Mesodermal cell (in vitro differentiated cells): ENCODE results near the gene MYOF.
"Not testable (repeated sequence)": the region's sequence is repeated elsewhere in the genome, so short reads cannot be mapped to it uniquely, and the experiment has no call there.

Experiments used
- H3K27ac ChIP-seq: 2 replicates; pipeline ENCODE4 v1.7.0; 2013; ENCODE audit warnings: mild to moderate bottlenecking, low read depth, low read length, moderate library complexity; ENCODE audit not compliant: severe bottlenecking
- H3K36me3 ChIP-seq: 2 replicates; pipeline ENCODE4 v1.7.1; 2013; ENCODE audit warnings: mild to moderate bottlenecking, low read length, moderate library complexity; ENCODE audit not compliant: control insufficient read depth, insufficient read depth
- H3K4me1 ChIP-seq: one replicate; pipeline ENCODE4 v1.7.1; 2013; ENCODE audit warnings: mild to moderate bottlenecking, low read length; ENCODE audit not compliant: insufficient read depth, control insufficient read depth, poor library complexity, severe bottlenecking
- H3K4me3 ChIP-seq: 2 replicates; pipeline ENCODE4 v1.7.0; 2013; ENCODE audit warnings: low read length, control low read depth, mild to moderate bottlenecking; ENCODE audit not compliant: insufficient read depth, poor library complexity, severe bottlenecking; ENCODE audit errors: extremely low read depth
- H3K9me3 ChIP-seq: 2 replicates; pipeline ENCODE4 v1.7.1; 2013; ENCODE audit warnings: mild to moderate bottlenecking, low read length, moderate library complexity; ENCODE audit not compliant: control insufficient read depth
- WGBS, 2 experiments: methylation state at CpG; one replicate each; pipeline ENCODE4 v1.1.5; 2013; ENCODE audit warnings: missing lambda C conversion rate in 2 of 2; ENCODE audit not compliant: insufficient coverage in 2 of 2; 5-methylcytosine and 5-hydroxymethylcytosine counted together

MYOF gene

DNA sequence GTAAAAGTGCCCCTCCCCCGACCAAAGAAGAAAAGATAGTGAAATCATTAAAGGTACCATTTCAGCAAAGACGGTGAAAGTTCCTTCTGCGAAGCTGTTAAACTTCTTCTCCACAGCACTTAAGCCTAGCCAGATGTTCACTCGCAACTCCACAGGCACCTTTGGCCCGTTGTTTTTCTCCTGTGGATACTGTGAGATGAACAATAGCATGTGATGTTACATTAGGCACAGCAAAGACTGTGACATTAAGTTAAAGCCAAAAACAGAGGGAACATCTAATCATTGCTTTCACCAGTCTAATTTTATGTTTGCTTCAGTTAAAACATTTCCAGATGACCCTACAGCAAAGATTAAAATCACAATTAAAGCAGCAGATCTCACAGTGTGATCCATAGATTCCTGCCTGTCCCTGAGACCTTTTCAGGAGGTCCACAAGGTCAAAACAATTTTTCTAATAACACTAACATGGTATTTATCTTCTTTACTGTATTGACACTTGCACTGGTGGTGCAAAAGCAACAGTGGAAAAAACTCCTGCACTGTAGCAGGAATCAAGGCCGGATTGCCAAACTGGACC is 112.5 kb downstream of the MYOF start:
- H3K36me3 ChIP-seq = peaks cover 80% of the 10 kb centered on the region
- no peaks in the 10 kb centered on the region for H3K9me3 ChIP-seq
- WGBS, 2 experiments = 79% methylated on average over 2 of the region's 6 CpGs; no CpG with 5 or more reads in 1 of the 2 experiments

GRCh38 chr10:93368210-93368609 is 113.9 kb downstream of the MYOF start:
- H3K36me3 ChIP-seq = peaks cover 82% of the 10 kb centered on the region
- no peaks in the 10 kb centered on the region for H3K4me1 ChIP-seq
- 94% methylated on average over 2 of the region's 2 CpGs; no CpG with 5 or more reads in 1 of the 2 experiments for WGBS, 2 experiments

More for the DNA sequence above, 112.5 kb downstream of the MYOF start:
- Histone ChIP-seq H3K27ac (no peak overlapping the region), H3K4me1 (no peaks in the 10 kb centered on the region), H3K4me3 (no peak overlapping the region)

DNA sequence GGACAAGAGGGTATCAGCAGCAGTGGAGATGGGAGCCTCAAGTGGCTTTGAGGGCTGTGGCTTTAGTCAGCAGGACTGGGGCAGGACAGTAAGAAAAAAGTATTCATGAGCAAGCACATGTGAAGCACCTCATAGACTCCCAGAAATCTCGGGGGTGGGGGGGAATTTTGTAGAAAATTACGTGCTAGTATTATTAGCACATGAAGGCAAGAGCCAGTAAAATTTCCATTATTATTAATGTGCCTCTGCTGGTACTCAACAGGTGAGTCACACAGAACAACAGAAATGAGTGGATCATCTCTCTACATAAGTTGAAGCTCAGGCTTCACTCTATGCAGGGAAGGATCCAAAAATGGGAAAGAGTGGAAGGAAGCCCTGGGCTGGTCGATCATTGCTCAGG is 114.5 kb downstream of the MYOF start:
- Histone ChIP-seq H3K27ac (no peak overlapping the region), H3K36me3 (peaks cover 78% of the 10 kb centered on the region), H3K4me1 (no peaks in the 10 kb centered on the region), H3K4me3 (no peak overlapping the region), H3K9me3 (no peaks in the 10 kb centered on the region)
- 92 to 100% methylated on average over 1 to 2 of the region's 3 CpGs for WGBS, 2 experiments

More at GRCh38 chr10:93368210-93368609, 113.9 kb downstream of the MYOF start:
- no peaks in the 10 kb centered on the region for H3K9me3 ChIP-seq
- H3K4me3 ChIP-seq = no peak overlapping the region
- H3K27ac ChIP-seq = no peak overlapping the region

DNA sequence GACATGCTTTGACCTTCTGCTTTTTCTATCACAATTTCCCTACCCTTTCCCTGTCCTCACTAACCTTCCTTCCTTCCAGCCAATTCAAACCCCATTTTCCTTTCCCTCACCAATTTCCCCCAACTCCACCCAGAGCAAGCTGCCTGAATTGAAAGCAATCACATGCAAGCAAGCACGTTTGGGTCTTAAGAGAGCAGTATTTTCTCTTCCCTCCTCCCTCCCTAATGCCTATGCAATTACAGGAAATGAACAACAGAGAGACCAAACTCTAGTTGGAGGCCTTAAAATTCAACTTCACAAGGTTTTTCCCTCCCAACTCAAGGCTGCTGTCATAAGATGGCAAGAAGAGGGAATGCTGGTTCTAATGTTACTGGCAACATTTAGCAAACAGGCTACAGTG is 117.2 kb downstream of the MYOF start:
- Histone ChIP-seq H3K36me3 (peaks cover 81% of the 10 kb centered on the region), H3K9me3 (no peaks in the 10 kb centered on the region), H3K4me1 (no peaks in the 10 kb centered on the region), H3K27ac (no peak overlapping the region), H3K4me3 (no peak overlapping the region)
- 57% methylated on average over 1 of the region's 1 CpG for WGBS, 2 experiments

GRCh38 chr10:93363891-93364648 is 118.1 kb downstream of the MYOF start:
- 95% methylated on average over 18 to 20 of the region's 22 CpGs for WGBS, 2 experiments
- Histone ChIP-seq H3K27ac (no peak overlapping the region), H3K9me3 (no peaks in the 10 kb centered on the region), H3K4me1 (no peaks in the 10 kb centered on the region), H3K4me3 (no peak overlapping the region), H3K36me3 (peaks cover 81% of the 10 kb centered on the region)

DNA sequence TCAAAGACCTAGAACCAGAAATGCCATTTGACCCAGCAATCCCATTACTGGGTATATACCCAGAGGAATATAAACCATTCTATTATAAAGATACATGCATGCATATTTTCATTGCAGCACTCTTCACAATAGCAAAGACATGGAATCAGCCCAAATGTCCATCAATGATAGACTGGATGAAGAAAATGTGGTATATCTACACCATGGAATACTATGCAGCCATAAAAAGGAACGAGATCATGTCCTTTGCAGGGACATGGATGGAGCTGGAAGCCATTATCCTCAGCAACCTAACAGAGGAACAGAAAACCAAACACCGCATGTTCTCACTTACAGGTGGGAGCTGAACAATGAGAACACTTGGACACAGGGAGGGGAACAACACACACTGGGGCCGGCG is 123.7 kb downstream of the MYOF start:
- 85 to 90% methylated on average over 2 of the region's 4 CpGs for WGBS, 2 experiments
- H3K4me1 ChIP-seq, H3K9me3 ChIP-seq, H3K4me3 ChIP-seq, H3K27ac ChIP-seq: not testable (repeated sequence)
- H3K36me3 ChIP-seq = peaks cover 64% of the 10 kb centered on the region

DNA sequence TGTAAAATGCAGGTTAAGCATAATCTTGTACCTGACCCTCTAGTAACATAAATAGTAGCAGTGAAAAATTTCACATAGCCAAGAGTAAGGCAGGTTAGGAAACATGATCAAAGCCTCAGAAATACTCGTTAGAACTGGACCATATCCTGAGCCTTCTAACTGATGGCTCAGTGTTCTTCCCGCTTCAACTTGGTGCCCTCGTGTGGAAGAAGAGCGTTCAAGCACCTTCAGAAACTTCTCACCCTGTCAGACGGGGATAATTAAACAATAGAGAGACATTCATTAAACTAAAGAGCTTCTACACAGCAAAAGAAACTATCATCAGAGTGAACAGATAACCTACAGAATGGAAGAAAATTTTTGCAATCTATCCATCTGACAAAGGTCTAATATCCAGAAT is 124.5 kb downstream of the MYOF start:
- 0 to 20% methylated on average over 2 to 4 of the region's 5 CpGs for WGBS, 2 experiments

GRCh38 chr10:93356516-93356915 is 125.6 kb downstream of the MYOF start:
- Histone ChIP-seq H3K4me3 (no peak overlapping the region), H3K36me3 (peaks cover 65% of the 10 kb centered on the region), H3K9me3 (no peaks in the 10 kb centered on the region), H3K27ac (no peak overlapping the region), H3K4me1 (no peaks in the 10 kb centered on the region)
- WGBS, 2 experiments = 88 to 98% methylated on average over 5 of the region's 6 CpGs

More for the DNA sequence above, 124.5 kb downstream of the MYOF start:
- Histone ChIP-seq H3K4me3 (no peak overlapping the region), H3K36me3 (peaks cover 61% of the 10 kb centered on the region), H3K4me1 (no peaks in the 10 kb centered on the region), H3K9me3 (no peaks in the 10 kb centered on the region), H3K27ac (no peak overlapping the region)

DNA sequence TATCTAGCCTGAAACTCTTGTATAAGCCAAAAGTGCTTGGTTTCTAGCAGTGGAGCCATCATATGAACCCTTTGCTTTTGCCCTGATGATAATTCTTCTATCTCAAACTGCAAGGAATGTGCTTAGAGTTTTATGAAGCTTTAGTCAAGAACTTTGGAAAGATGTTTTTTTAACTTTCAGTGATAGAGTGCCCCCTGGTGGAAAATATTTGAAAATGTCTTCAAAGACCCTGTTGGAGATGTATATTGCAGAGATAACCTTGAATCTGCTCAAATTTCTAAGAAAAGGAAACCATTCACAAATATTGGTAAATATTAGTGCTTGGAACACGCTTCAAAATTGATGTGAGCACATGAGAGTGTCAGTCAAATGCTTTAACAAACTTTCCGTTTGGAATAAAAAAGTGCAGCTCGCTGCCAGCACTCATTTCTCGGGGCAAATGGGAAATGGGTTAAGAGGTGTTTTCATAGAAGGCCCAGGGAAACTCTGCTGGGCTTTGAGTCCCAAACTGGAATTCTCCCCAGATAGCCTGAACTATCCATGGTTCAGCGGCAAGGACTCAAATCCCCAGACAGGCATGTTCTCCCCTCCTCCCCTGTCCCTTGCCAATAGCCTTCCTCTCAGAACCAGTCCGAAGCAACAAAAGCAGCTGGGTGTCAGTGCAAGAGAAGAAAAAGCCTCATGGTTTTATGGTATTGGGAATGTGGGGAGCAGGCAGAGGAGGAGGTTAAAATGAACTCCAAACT is 129.3 kb downstream of the MYOF start:
- Histone ChIP-seq H3K4me1 (no peaks in the 10 kb centered on the region), H3K4me3 (no peak overlapping the region), H3K36me3 (peaks cover 72% of the 10 kb centered on the region), H3K9me3 (no peaks in the 10 kb centered on the region), H3K27ac (no peak overlapping the region)
- 50 to 51% methylated on average over 3 to 5 of the region's 6 CpGs for WGBS, 2 experiments

GRCh38 chr10:93346694-93347093 is 135.4 kb downstream of the MYOF start:
- WGBS, 2 experiments = 44 to 76% methylated on average over 2 to 3 of the region's 4 CpGs
- H3K4me3 ChIP-seq = no peak overlapping the region
- H3K4me1 ChIP-seq = peaks cover 4% of the 10 kb centered on the region
- peaks cover 90% of the 10 kb centered on the region for H3K36me3 ChIP-seq
- H3K9me3 ChIP-seq = no peaks in the 10 kb centered on the region
- H3K27ac ChIP-seq = no peak overlapping the region
